MM.1S (cell line): ENCODE measurements around the gene SLC26A8.
A peak's percentile ranks its signal among the peaks of the same experiment; 100 is the strongest.

Experiments
- DNase-seq: peaks from one replicate; pipeline ENCODE4 v3.0.0-alpha.2; 2015
- H2AFZ ChIP-seq: fragments of 300-600 bp; sonication (generic); 2 replicates; pipeline ENCODE4 v1.6.0; 2016; ENCODE audit warnings: antibody characterized with exemption, low read length
- H3F3A ChIP-seq: fragments of 300-600 bp; sonication (generic); 2 replicates; pipeline ENCODE4 v1.6.1; 2016; ENCODE audit warnings: mild to moderate bottlenecking, antibody characterized with exemption, low read length, moderate library complexity, mixed read lengths; ENCODE audit not compliant: insufficient read depth
- H3K27ac ChIP-seq: fragments of 300-600 bp; sonication (generic); 2 replicates; pipeline ENCODE4 v1.5.1; 2016; ENCODE audit warnings: mild to moderate bottlenecking, low read length
- H3K27me3 ChIP-seq: fragments of 300-600 bp; sonication (generic); replicated peaks from 2 replicates; pipeline ENCODE4 v1.6.0; 2016; ENCODE audit warnings: low read length; ENCODE audit not compliant: insufficient read depth
- H3K36me3 ChIP-seq: fragments of 300-600 bp; sonication (generic); replicated peaks from 2 replicates; pipeline ENCODE4 v1.6.1; 2016; ENCODE audit warnings: mild to moderate bottlenecking, low read length, mixed read lengths; ENCODE audit not compliant: insufficient read depth
- H3K4me1 ChIP-seq: fragments of 300-600 bp; sonication (generic); 2 replicates; pipeline ENCODE4 v1.6.1; 2016; ENCODE audit warnings: low read length, mixed read lengths
- H3K4me2 ChIP-seq: fragments of 300-600 bp; sonication (generic); 2 replicates; pipeline ENCODE4 v1.6.0; 2016; ENCODE audit warnings: low read depth, low read length
- H3K4me3 ChIP-seq: fragments of 300-600 bp; sonication (generic); 2 replicates; pipeline ENCODE4 v1.5.1; 2016; ENCODE audit warnings: low read length, mixed read lengths
- H3K79me2 ChIP-seq: fragments of 300-600 bp; sonication (generic); 2 replicates; pipeline ENCODE4 v1.6.1; 2016; ENCODE audit warnings: mixed run types, low read length, mixed read lengths
- H3K9ac ChIP-seq: fragments of 300-600 bp; sonication (generic); 2 replicates; pipeline ENCODE4 v1.6.1; 2016; ENCODE audit warnings: low read length, mixed read lengths
- H3K9me2 ChIP-seq: fragments of 300-600 bp; sonication (generic); replicated peaks from 2 replicates; pipeline ENCODE4 v1.6.1; 2016; ENCODE audit warnings: mild to moderate bottlenecking, low read length, mixed read lengths; ENCODE audit not compliant: insufficient read depth
- H3K9me3 ChIP-seq: fragments of 300-600 bp; sonication (generic); replicated peaks from 2 replicates; pipeline ENCODE4 v1.6.1; 2016; ENCODE audit warnings: mild to moderate bottlenecking, low read length, mixed read lengths; ENCODE audit not compliant: insufficient read depth
- H4K20me1 ChIP-seq: fragments of 300-600 bp; sonication (generic); 2 replicates; pipeline ENCODE4 v1.6.1; 2016; ENCODE audit warnings: mild to moderate bottlenecking, low read length, moderate library complexity, mixed read lengths; ENCODE audit not compliant: insufficient read depth
- EZH2 ChIP-seq: fragments of 300-600 bp; sonication (generic); optimal IDR thresholded peaks from 2 replicates; pipeline ENCODE3; 2017; ENCODE audit warnings: low read depth, mild to moderate bottlenecking, antibody characterized with exemption, low read length, mixed read lengths
- EZH2phosphoT487 ChIP-seq: fragments of 300-600 bp; sonication (generic); IDR thresholded peaks from 2 replicates; pipeline ENCODE4 v1.6.1; 2018; ENCODE audit warnings: antibody characterized with exemption, low read length
- TF ChIP-seq, protein P1 (sequence below): fragments of 300-600 bp; sonication (generic); IDR thresholded peaks from 2 replicates; pipeline ENCODE4 v1.5.1; 2016; ENCODE audit warnings: antibody characterized with exemption, low read length, mixed read lengths

SLC26A8 gene

GRCh38 chr6:35948725-35949124, 75.7 kb downstream of the SLC26A8 start:
- Histone ChIP-seq H3F3A (no peaks in the 10 kb centered on the region), H3K27ac (no peak overlapping the region), H3K79me2 (no peaks in the 10 kb centered on the region), H3K27me3 (no peaks in the 10 kb centered on the region), H3K4me1 (no peaks in the 10 kb centered on the region; the same call in 1 of the 2 replicates), H3K9me2 (no peaks in the 10 kb centered on the region), H2AFZ (no peak overlapping the region), H3K9me3 (no peaks in the 10 kb centered on the region), H4K20me1 (no peaks in the 10 kb centered on the region), H3K4me2 (no peak overlapping the region), H3K9ac (no peak overlapping the region), H3K4me3 (no peak overlapping the region), H3K36me3 (no peaks in the 10 kb centered on the region)
- DNase-seq: peak; percentile 11
- no peak for TF ChIP-seq EZH2
- TF ChIP-seq, protein P1, sequence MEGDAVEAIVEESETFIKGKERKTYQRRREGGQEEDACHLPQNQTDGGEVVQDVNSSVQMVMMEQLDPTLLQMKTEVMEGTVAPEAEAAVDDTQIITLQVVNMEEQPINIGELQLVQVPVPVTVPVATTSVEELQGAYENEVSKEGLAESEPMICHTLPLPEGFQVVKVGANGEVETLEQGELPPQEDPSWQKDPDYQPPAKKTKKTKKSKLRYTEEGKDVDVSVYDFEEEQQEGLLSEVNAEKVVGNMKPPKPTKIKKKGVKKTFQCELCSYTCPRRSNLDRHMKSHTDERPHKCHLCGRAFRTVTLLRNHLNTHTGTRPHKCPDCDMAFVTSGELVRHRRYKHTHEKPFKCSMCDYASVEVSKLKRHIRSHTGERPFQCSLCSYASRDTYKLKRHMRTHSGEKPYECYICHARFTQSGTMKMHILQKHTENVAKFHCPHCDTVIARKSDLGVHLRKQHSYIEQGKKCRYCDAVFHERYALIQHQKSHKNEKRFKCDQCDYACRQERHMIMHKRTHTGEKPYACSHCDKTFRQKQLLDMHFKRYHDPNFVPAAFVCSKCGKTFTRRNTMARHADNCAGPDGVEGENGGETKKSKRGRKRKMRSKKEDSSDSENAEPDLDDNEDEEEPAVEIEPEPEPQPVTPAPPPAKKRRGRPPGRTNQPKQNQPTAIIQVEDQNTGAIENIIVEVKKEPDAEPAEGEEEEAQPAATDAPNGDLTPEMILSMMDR: 0 out of 2 replicates have a peak, but pooled peaks have one; percentile 10

- H2AFZ ChIP-seq: no peak overlapping the region
- no peaks in the 10 kb centered on the region for H4K20me1 ChIP-seq
- no peaks in the 10 kb centered on the region for H3K27me3 ChIP-seq
- TF ChIP-seq, protein P1: no peak
- TF ChIP-seq EZH2phosphoT487 (no peak), EZH2 (no peak)
- DNase-seq: no peak
- no peaks in the 10 kb centered on the region for H3K36me3 ChIP-seq
- no peak overlapping the region for H3K4me2 ChIP-seq
- H3F3A ChIP-seq: no peaks in the 10 kb centered on the region
- H3K9me2 ChIP-seq: no peaks in the 10 kb centered on the region
- H3K4me1 ChIP-seq: no peaks in the 10 kb centered on the region
- no peak overlapping the region for H3K9ac ChIP-seq
- H3K79me2 ChIP-seq: no peaks in the 10 kb centered on the region
- H3K27ac ChIP-seq: no peak overlapping the region
- H3K9me3 ChIP-seq: no peaks in the 10 kb centered on the region
- H3K4me3 ChIP-seq: no peak overlapping the region
Measured at GRCh38 chr6:35945650-35946025, 78.8 kb downstream of the SLC26A8 start.

- no peaks in the 10 kb centered on the region for H3K9me3 ChIP-seq
- no peaks in the 10 kb centered on the region for H3F3A ChIP-seq
- no peaks in the 10 kb centered on the region for H3K9me2 ChIP-seq
- H3K4me3 ChIP-seq: no peak overlapping the region
- TF ChIP-seq EZH2 (no peak), EZH2phosphoT487 (no peak)
- TF ChIP-seq, protein P1: no peak
- no peaks in the 10 kb centered on the region for H4K20me1 ChIP-seq
- H3K27ac ChIP-seq: no peak overlapping the region
- no peak overlapping the region for H2AFZ ChIP-seq
- H3K36me3 ChIP-seq: no peaks in the 10 kb centered on the region
- H3K9ac ChIP-seq: no peak overlapping the region
- no peak for DNase-seq
- no peaks in the 10 kb centered on the region for H3K27me3 ChIP-seq
- no peaks in the 10 kb centered on the region for H3K79me2 ChIP-seq
- no peak overlapping the region for H3K4me2 ChIP-seq
- no peaks in the 10 kb centered on the region for H3K4me1 ChIP-seq
Measured at GRCh38 chr6:35943390-35943789, 81.1 kb downstream of the SLC26A8 start.
